WTC11 (cell line): ENCODE data around the gene LAMC3.

ENCODE experiments used
- CREB1 ChIP-seq: sonication (generic); formaldehyde crosslinking; IDR thresholded peaks from 2 replicates; pipeline ENCODE4 v1.8.0; 2023; ENCODE audit warnings: mild to moderate bottlenecking, missing genetic modification reagents
- CTCF ChIP-seq: fragments of 200-600 bp; IDR thresholded peaks from 2 replicates; pipeline ENCODE4 v1.8.0; 2022; ENCODE audit warnings: antibody characterized with exemption
- MYBL2 ChIP-seq: sonication (generic); formaldehyde crosslinking; IDR thresholded peaks from 2 replicates; pipeline ENCODE4 v1.8.1; 2023; ENCODE audit warnings: mild to moderate bottlenecking, moderate library complexity, missing genetic modification reagents
- NFE2L1 ChIP-seq: sonication (generic); formaldehyde crosslinking; IDR thresholded peaks from 2 replicates; pipeline ENCODE4 v1.8.1; 2023; ENCODE audit warnings: missing genetic modification reagents
- NR3C1 ChIP-seq: sonication (generic); formaldehyde crosslinking; conservative IDR thresholded peaks from 2 replicates; pipeline ENCODE4 v1.8.1; 2023; ENCODE audit warnings: low read depth, mild to moderate bottlenecking, missing genetic modification reagents
- PRDM15 ChIP-seq: sonication (generic); formaldehyde crosslinking; IDR thresholded peaks from 2 replicates; pipeline ENCODE4 v1.8.0; 2022; ENCODE audit warnings: missing genetic modification reagents
- SMAD3 ChIP-seq: sonication (generic); formaldehyde crosslinking; IDR thresholded peaks from 2 replicates; pipeline ENCODE4 v1.8.0; 2022; ENCODE audit warnings: missing genetic modification reagents, mild to moderate bottlenecking, borderline replicate concordance
- TCF7 ChIP-seq: sonication (generic); formaldehyde crosslinking; IDR thresholded peaks from 2 replicates; pipeline ENCODE4 v1.8.0; 2022; ENCODE audit warnings: mild to moderate bottlenecking, low read depth, missing genetic modification reagents, moderate library complexity
- USF2 ChIP-seq: sonication (generic); formaldehyde crosslinking; IDR thresholded peaks from 2 replicates; pipeline ENCODE4 v1.8.1; 2023; ENCODE audit warnings: mild to moderate bottlenecking, missing genetic modification reagents, moderate library complexity
- ZNF121 ChIP-seq: sonication (generic); formaldehyde crosslinking; IDR thresholded peaks from 2 replicates; pipeline ENCODE4 v1.8.0; 2023; ENCODE audit warnings: missing genetic modification reagents
- ZNF396 ChIP-seq: fragments of 250-450 bp; sonication (Bioruptor Pico); IDR thresholded peaks from 2 replicates; pipeline ENCODE4 v1.8.0; 2021; ENCODE audit warnings: mild to moderate bottlenecking, moderate library complexity, borderline replicate concordance
- TF ChIP-seq, protein P1 (sequence below): sonication (generic); formaldehyde crosslinking; IDR thresholded peaks from 2 replicates; pipeline ENCODE4 v1.8.1; 2023; ENCODE audit warnings: mild to moderate bottlenecking, missing genetic modification reagents, borderline replicate concordance

- TF ChIP-seq CREB1 (CRISPR knock-in tag) (no peak), TCF7 (CRISPR knock-in tag) (no peak), CTCF (no peak), MYBL2 (no peak), NFE2L1 (CRISPR knock-in tag) (no peak), SMAD3 (no peak), NR3C1 (CRISPR knock-in tag) (no peak), ZNF396 (CRISPR knock-in tag) (no peak), PRDM15 (CRISPR knock-in tag) (no peak), ZNF121 (CRISPR knock-in tag) (no peak), USF2 (CRISPR knock-in tag) (no peak)
- TF ChIP-seq, protein P1, sequence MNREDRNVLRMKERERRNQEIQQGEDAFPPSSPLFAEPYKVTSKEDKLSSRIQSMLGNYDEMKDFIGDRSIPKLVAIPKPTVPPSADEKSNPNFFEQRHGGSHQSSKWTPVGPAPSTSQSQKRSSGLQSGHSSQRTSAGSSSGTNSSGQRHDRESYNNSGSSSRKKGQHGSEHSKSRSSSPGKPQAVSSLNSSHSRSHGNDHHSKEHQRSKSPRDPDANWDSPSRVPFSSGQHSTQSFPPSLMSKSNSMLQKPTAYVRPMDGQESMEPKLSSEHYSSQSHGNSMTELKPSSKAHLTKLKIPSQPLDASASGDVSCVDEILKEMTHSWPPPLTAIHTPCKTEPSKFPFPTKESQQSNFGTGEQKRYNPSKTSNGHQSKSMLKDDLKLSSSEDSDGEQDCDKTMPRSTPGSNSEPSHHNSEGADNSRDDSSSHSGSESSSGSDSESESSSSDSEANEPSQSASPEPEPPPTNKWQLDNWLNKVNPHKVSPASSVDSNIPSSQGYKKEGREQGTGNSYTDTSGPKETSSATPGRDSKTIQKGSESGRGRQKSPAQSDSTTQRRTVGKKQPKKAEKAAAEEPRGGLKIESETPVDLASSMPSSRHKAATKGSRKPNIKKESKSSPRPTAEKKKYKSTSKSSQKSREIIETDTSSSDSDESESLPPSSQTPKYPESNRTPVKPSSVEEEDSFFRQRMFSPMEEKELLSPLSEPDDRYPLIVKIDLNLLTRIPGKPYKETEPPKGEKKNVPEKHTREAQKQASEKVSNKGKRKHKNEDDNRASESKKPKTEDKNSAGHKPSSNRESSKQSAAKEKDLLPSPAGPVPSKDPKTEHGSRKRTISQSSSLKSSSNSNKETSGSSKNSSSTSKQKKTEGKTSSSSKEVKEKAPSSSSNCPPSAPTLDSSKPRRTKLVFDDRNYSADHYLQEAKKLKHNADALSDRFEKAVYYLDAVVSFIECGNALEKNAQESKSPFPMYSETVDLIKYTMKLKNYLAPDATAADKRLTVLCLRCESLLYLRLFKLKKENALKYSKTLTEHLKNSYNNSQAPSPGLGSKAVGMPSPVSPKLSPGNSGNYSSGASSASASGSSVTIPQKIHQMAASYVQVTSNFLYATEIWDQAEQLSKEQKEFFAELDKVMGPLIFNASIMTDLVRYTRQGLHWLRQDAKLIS = no peak
Observed at GRCh38 chr9:131122158-131122557, 113.2 kb downstream of the LAMC3 start.
